ENCODE data around the gene ACTN4.
"Not testable (repeated sequence)": the region's sequence is repeated elsewhere in the genome, so short reads cannot be mapped to it uniquely, and the experiment has no call there.

ACTN4 gene

DNA sequence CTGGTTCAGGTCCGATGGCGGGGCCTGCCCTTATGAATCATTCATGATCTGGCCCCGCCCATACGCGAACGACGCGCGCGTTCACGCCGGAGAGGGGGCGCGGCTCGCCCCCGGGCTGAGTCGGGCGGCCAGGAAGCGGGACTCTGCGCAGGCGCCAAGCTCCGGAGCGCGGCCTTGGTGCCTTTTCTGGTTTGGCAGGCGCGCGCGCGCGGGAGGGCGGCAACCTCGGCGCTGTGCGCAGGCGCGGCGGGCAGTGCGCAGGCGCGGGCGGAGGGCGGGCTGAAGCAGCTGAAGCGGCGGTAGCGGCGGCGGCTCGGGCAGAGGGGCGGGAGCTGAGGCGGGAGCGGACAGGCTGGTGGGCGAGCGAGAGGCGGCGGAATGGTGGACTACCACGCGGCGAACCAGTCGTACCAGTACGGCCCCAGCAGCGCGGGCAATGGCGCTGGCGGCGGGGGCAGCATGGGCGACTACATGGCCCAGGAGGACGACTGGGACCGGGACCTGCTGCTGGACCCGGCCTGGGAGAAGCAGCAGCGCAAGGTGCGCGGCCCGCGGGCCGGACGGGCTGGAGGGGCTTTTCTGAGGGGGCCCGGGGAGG lies at the start of gene ACTN4:
ACTN4 (plus strand) TSS at position 282 of the 598 bp plus-strand sequence; CDS start at position 379, 97 bp downstream.
- DNase-seq = peak; percentile 100

DNA sequence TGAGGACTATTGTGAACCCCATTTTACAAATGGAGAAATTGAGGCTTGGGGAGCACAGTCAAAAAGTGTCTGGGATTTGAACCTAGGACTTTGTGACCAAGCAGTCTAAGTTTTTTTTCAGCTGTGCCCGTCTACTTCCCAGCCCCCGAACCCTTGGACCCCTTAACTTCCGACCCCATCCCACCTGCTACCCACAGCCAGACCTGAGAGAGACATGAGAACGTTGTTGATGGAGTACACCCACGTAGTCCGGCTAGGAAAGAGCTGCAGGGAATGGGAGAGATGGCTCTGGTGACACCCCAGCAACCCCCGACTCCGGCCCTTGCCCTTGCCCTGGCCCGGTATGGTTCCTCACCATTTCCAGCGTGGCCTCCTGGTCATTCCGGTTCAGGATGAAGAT lies 47.7 kb upstream of the ACTN4 start:
- DNase-seq = no peak

DNA sequence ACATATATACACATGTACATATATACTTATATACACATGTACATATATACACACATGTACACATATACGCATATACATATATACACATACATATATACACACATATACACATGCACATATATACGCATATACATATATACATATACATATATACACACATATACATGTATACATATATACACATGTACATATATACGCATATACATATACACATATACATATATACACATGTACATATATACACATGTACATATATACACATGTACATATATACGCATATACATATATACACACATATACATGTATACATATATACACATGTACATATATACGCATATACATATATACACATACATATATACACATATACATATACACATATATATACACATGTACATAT lies 44.6 kb upstream of the ACTN4 start:
- DNase-seq = not testable (repeated sequence)

DNA sequence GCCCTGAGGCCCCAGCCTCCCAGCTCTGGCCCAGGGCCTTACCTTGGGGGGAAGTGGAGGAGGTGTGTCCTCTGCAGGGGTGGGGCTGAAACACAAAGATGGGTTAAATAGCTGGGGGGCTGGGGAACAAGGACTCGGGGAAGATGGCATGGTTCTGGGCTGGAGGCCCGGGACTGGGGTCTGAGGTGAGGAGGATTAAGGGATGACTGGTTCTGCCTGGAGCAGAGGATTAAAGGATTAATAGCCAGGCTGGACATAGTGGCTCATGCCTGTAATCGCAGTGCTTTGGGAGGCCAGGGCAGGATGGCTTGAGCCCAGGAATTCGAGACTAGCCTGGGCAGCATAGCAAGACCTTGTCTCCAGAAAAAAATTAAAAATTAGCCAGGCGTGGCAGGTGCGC lies 41.3 kb upstream of the ACTN4 start:
- no peak for DNase-seq

DNA sequence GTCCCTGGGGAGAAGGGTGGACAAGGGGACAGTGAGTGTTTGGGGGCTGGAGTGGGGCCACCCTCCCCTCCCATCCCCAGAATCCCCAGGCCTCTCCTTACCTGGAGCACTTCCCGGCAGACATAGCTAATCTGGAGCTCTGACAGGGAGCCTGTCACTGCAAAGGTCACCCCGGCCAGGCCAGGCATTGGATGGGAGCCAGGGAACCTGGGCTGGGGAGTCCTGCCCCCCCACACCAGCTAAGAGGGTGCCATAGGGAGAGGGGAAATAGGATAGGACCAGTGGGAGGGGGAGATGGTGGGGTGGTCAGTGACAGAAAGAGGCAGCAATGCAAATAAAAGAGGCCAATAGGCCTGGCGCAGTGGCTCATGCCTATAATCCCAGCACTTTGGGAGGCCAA lies 33.2 kb upstream of the ACTN4 start:
- no peak for DNase-seq

DNA sequence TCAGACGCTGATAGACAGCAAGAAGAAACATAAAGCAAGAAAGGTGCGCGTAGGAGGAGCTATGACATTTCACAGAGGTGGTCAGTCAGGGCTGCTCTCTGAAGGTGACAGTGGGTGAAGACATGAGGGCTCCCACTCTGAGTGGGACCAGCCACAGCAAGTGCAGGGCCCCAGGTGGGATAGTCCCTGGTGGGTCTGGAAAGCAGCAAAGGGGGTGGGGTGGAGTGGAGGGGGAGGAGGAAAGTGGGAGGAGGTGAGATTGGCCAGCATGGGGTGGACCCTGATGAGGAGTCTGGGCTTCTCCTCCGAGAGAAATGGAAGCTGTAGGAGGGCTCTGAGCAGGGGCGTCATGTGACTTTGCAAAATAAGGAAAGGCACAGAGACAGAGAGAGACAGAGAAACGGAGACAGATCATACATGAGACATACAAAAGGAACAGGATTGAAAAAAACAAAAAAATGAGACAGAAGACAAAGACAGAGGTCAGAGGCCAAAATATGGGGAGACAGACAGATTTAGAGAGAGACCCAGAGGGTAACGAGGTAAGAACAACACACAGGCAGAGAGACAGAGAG lies 32.4 kb upstream of the ACTN4 start:
- no peak for DNase-seq

DNA sequence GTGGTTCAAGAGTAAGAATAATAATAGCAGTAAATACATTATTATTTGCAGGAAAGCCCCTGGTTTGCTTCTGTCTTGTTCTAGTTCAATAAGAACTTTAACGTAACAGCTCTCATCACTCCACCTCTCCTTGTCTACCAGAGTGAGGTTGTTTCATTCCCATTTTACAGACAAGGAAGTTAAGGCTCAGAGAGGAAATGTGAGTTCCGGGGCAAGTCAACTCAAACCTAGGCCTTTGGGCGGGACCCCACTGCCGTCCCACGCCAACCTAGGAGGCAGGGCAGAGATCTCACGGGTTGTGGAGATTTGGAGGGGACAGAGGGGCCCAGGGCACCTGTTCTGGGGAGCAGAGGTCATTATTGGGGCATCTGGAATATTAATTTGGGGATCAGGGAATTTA lies 31.2 kb upstream of the ACTN4 start:
- no peak for DNase-seq

DNA sequence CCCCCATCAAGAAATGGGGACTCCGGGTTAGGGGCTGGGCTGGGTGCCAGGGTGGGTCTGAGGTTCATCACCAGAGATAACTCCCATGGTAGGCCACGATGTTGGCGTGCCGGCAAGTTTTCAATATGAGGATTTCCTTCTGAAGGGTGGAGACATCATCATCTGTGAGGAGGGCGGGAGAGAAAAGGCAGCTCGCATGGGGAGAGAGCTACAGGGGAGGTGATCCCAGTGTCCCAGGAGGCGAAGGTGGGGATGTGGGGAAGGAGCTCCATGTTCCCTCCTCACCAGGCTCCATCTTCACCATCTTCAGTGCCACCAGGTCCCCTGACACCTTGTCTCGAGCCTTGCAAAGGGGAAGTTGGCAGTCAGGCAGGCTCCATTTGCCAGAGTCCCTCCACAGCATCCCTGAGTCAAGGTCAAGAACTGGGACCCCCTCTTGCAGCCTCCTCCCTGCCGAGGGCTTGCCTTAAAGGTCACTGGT lies 30.1 kb upstream of the ACTN4 start:
- DNase-seq = peak; percentile 16

DNA sequence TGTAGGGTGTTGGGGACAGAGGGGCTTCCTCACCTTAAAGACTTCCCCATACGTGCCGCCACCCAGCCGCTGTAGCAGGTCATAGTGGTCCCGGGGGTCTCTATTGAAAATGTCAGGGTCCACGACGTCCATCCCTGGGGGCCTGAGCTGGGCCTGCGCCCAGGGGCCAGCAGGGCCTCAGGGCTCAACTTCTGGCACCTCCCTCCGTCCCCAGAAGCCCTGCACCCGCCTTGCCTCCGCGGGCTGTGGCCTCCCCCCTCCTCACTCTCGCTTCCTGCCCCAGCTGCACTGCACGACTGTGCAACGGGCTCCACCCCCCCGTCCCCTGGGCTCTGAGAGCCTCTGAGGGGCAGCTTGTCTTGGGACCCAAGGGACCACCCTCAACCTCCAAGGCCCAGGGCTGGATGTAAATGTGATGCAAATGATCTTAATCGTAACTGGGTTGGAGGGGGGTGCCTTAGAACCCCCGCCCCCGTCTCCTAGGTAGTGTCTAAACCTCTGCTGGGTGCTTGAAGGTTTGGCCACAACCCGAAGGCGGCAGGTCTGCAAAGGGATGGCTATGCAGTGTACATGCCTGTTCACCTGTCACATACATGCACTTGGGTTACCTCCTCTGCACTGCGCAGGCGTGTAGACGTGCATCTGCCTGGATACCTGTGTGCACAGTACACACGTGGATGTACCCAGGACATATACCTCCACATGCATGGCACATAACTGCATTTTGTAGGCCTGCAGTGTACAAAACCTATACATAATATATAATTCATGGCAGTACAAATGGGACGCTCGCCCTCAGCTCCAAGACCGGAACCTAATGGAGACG lies 29.5 kb upstream of the ACTN4 start, which contains the start of gene MAP4K1:
MAP4K1 (minus strand) TSS at position 190 of the 826 bp plus-strand sequence; CDS start at position 132, 58 bp downstream.
- peak; percentile 73 for DNase-seq

DNA sequence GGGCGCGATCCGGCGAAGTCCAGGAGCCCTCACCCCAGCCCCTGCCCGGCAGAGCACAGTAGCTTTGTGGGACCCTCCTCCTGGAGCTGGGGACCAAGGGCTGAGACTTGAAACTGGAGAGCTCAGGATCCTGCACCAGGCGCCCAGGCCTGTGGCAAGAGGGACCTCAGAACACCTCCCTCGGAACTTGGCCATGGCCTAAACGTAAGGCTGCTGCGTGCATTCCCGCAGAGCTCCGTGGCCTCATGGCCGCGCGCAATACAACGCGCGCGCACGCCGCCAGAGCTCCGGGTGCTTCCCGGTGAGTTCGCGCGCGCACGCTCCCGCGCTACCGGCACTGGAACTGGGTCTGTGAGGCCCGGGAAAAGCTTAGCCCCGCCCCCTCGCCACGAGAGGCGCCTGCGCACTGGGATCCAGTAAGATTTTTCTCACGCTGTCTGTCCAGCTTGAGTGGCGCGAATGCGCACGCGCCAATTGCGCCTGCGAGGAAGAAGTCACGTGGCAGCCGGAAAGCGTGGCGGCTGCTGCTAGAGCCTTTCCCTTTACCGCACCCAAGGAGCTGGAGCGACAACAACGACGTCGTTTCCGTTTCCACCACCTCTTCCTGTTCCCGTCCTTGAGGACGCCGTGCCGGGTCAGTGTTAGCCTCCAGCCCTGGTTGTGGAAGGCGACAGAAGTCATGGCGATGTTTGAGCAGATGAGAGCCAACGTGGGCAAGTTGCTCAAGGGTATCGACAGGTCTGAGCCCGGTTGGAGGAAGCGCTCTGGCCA lies 28.7 kb upstream of the ACTN4 start, which contains the start of gene EIF3K:
EIF3K (plus strand) TSS at position 599 of the 771 bp plus-strand sequence; CDS start at position 680, 81 bp downstream.
- DNase-seq = peak; percentile 95

DNA sequence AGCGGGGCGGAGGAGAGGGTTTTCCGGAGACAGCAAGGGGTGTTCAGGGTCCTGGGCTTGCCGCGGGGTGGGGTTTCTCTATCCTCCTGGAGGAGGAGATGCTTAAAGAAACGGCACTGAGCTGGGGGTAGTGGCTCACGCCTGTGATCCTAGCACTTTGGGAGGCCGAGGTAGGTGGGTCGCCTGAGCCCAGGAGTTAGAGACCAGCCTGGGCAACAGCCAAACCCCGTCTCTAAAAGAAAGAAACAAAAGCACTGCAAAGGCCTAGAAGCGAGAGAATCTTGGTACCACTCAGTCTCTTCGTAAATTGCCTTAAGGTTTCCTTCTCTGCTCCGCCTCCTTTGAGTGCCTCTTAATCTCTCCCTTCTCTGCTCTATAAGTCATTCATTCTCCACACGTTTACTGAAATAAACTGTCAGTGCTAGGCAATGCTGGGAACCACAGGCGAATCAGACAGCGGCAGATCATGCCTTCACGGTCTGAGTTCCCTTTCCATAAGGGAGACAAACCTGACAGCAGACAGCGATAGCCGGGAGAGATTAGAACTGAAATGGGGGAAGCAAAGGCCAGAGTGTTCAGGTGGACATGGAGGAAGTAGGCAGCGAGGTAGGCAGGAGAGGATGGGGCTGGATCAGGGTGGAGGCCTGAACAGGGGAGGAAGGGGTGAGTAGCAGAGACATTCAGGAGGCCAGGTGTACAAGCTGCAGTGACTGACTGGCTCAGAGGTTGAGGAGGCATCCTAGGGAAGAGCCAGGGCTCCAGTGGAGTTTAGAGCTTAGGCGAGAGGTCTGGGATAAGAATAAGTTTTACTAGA lies 27.9 kb upstream of the ACTN4 start:
- no peak for DNase-seq

DNA sequence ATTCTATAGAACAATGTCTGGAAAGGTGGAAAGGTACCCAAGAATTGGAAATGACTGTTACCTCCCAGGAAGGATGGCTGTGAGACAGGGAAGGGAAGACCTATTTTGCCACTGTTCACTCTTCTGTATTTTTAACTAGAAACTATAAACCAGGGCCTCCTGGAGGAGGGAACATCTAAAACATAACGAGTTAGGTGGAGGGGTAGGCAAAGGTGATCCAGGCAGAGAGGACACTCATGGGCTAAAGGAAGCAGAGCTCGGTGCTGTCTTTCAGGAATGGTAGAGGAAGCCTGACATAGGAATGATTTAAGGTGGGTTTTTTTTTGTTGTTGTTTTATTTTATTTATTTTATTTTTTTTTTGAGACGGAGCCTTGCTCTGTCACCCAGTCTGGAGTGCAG lies 22.6 kb upstream of the ACTN4 start:
- no peak for DNase-seq

DNA sequence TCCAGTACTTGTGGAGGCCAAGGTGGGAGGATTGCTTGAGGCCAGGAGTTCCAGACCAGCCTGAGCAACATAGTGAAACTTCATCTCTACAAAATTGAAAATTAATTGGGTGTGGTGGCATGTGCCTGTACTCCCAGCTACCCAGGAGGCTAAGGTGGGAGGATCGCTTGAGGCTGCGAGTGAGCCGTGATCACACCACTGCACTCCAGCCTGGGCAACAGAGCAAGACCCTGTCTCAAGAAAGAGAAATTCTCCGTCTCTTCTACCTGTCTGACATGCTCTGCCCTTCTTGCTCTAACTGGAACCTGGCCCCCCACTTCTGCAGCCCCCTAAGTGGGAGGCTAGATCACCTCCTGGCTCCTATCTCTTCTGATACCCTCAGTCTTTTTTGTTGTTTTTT lies 21.0 kb upstream of the ACTN4 start:
- no peak for DNase-seq

DNA sequence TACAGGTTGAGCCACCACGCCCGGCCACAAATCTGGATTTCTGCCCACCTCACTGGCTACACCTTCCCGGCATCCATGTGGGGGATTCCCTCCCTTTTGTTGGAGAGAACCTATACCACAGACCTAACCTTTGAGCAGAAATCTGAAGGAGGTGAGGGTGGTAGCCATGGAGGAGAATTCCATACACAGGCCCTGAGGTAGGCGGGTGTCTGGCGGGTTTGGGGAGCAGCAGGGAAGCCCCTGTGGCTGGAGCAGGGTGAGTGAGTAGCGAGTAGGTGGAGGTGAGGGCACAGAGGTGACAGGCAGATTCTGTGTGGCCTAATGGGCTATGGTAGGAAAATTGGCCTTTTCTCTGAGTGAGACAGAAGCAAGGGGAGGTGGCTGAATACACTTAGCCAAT lies 17.9 kb upstream of the ACTN4 start:
- DNase-seq = no peak

DNA sequence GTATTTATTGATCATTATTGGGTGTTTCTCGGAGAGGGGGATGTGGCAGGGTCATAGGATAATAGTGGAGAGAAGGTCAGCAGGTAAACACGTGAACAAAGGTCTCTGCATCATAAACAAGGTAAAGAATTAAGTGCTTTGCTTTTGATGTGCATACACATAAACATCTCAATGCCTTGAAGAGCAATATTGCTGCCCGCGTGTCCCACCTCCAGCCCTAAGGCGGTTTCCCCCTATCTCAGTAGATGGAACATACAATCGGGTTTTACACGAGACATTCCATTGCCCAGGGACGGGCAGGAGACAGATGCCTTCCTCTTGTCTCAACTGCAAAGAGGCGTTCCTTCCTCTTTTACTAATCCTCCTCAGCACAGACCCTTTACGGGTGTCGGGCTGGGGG lies 16.1 kb upstream of the ACTN4 start:
- not testable (repeated sequence) for DNase-seq

DNA sequence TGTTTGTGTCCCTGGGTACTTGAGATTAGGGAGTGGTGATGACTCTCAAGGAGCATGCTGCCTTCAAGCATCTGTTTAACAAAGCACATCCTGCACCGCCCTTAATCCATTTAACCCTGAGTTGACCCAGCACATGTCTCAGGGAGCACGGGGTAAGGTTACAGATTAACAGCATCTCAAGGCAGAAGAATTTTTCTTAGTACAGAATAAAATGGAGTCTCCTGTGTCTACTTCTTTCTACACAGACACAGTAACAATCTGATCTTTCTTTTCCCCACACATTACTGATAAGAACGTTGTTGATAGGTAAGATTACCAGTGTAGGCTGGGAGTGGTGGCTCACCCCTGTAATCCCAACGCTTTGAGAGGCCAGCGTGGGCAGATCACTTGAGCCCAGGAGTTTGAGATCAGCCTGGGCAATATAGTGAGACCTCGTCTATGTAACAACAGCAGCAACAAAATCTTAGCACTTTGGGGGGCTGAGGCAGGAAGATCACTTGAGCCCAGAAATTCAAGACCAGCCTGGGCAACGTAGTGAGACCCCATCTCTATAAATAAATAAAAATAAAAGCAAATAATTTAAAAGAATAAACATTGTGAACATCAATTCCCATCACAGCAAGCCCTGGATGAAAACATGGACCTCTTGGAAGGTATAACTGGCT lies 15.5 kb upstream of the ACTN4 start:
- DNase-seq = not testable (repeated sequence)

DNA sequence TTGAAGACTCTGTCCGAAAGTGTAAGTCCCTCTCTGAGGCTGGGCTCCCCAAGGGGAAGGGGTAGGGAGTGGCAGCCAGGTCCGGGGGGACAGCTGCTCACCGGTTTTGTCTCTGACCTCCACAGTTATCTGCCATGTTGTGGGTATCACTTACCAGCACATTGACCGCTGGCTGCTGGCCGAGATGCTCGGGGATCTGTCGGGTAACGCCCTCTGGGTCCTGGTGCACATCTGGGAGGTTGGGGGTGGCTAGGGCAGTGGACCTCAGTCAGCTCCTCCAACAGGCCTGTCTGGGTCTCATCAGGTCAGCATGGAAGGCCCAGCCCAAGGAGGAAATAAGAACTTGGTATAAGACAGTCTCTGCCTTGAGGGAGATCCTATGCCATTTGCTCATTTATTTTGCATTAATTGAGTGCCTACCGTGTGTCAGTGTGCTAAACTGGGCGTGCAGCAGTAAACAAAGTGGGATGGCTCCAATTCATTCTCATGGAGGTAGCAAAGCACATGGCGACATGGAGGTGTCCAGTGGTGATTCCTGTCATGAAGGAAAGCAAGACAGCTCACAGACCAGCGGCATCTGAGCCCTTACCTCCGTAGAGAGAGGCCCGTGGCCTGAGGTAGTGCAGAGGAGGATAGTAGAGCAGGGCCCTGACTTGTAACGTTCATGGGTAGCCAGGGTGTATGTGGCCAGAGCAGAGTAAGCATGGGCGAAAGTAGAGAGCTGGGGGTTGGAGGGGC lies 14.8 kb upstream of the ACTN4 start:
- no peak for DNase-seq

DNA sequence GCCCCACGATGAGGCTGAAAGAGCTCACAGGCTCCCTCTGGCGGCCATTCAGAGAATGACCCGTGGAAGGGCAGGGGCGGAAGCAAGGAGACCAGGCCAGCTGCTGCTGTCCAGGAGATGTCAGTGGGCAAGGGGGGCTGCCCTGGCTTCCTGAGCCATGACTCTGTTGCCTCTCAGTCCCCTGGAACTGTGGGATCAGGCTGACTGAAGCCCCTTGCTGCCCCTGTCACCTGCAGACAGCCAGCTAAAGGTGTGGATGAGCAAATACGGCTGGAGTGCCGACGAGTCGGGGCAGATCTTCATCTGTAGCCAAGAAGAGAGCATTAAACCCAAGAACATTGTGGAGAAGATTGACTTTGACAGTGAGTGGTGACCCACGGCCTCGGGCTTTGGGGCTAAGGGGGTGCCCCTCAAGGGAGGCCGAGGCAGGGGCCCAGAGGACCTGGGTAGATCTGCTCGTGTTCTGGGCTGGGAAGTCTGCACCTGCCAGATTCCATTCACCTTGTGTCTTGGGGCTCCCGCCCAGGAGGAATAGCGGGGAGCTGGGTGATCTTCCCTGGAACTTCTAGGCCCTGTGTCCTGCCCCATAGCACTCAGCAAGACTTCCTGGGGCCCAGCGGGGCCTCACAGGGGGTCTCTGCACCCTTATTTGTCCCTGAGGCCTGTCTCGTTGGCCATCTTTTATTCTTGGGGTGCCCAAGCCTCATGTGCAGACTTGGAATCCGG lies 12.5 kb upstream of the ACTN4 start:
- DNase-seq = peak; percentile 68

DNA sequence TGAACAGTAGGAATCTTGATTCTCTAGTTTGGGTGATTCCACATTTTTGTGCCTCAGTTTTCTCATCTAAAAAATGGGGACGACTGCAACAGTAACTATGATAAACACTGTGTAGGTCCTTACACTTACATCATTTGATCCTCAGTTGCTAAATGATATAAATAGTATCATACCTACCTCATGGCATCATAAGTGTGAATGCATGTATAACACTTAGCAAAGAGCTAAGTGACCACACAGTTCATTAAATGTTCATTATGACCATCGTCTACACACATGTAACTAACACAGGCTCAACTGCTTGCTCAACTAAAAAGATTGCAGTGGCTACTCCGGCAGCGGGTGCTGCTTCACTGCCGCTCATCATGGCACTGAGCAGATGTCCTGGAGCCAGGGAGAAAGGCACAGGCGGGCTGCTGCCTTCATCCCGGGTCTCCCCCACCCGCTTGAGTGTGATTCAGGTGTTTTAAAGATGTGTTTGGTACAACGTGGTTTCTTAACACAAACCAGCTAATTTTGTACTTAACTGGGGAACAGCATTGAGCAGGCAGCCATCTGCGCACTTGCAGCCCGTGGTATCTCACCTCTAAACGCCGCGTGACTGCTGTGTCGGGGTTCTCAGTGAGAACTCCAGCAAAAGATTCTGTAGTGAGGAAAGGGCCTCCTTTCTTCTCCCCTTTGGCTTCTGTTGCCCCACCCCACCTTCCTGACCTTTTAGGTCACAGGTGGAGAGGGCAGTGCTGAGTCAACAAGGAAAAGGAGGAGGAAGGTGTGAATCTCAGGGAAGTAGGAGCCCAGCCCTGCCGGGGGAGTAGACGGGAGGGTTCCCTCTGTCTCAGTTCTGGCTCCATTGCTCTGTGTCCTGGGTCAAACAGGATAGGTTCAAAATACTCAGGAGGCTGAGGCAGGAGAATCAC lies 11.7 kb upstream of the ACTN4 start:
- DNase-seq = no peak
